LNCAP (cell line): ENCODE results near the gene BDH2.

ENCODE experiments used
- TF ChIP-seq, protein P1 (sequence below): fragments of 450-650 bp; IDR thresholded peaks from 2 replicates; pipeline ENCODE4 v1.5.1; 2017; ENCODE audit warnings: mild to moderate bottlenecking

The BDH2 gene

DNA sequence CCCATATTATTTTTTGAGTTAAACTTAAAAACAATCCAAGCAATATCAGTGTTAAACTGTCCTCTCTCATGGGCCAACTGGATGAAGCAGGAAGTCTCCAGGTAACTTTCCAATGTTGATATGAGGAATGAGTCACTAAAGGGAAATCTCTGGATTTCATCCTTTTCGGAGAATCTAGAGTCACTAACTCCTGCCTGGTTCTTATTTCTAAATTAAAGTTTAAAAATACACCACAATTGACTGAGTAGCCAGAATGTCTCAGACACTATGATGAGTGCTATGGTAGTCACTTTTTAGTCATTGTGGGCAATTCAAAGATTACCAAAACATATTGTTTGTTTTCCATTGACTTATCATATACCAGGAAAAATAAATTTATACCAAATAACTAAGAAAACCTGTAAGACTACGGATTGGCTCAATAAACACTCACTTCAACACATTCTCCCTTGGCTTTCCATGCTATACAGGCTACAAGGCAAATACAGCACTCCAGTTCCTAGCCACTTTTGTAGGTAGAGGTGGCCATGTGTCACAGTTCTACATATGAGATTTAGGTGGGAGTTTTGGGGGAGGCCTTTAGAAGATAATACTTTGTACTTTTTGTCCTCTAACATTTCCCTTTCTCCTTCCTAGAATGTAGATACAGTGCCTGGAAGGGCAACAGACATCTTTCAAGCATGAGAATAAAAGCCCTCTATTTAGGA is 31.6 kb downstream of the BDH2 start:
- TF ChIP-seq, protein P1, sequence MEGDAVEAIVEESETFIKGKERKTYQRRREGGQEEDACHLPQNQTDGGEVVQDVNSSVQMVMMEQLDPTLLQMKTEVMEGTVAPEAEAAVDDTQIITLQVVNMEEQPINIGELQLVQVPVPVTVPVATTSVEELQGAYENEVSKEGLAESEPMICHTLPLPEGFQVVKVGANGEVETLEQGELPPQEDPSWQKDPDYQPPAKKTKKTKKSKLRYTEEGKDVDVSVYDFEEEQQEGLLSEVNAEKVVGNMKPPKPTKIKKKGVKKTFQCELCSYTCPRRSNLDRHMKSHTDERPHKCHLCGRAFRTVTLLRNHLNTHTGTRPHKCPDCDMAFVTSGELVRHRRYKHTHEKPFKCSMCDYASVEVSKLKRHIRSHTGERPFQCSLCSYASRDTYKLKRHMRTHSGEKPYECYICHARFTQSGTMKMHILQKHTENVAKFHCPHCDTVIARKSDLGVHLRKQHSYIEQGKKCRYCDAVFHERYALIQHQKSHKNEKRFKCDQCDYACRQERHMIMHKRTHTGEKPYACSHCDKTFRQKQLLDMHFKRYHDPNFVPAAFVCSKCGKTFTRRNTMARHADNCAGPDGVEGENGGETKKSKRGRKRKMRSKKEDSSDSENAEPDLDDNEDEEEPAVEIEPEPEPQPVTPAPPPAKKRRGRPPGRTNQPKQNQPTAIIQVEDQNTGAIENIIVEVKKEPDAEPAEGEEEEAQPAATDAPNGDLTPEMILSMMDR, result no peak

GRCh38 chr4:103060453-103061148 is 39.0 kb downstream of the BDH2 start:
- TF ChIP-seq, protein P1, result no peak

- TF ChIP-seq, protein P1, result no peak
Measured at GRCh38 chr4:103054030-103054429, 45.6 kb downstream of the BDH2 start.

DNA sequence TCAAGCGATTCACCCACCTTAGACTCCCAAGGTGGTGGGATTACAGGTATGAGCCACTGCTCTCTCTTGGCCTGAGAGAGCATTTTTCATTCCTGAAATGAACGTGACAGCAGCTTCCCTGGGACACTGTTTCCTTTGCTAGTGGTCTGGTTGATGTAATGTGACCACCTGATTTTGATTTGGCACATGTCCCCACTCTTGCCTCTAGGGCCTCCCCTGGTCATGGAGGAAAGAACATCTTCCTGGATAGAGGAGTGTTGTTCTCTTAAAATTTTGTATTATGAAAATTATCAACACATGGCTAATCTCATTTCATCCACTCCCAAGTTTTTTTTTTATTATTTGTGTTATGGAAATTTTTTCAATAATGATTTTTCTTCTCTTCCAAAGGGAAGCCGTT is 46.9 kb downstream of the BDH2 start:
- TF ChIP-seq, protein P1, result no peak

DNA sequence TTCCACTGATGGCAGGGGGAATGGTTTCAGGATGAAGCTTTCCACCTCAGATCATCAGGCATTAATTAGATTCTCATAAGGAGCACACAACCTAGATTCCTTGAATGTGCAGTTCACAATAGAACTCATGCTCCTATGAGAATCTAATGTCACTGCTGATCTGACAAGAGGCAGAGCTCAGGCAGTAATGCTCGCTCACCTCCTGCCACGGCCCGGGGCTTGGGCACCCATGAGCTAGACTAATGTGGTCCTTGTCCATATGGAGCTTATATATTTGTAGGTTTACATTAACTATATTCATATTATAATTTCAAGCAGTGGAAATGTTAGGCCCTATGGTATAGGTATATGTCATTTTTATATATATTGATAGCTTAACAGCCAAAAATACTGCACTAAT is 47.5 kb downstream of the BDH2 start:
- TF ChIP-seq, protein P1, result no peak

DNA sequence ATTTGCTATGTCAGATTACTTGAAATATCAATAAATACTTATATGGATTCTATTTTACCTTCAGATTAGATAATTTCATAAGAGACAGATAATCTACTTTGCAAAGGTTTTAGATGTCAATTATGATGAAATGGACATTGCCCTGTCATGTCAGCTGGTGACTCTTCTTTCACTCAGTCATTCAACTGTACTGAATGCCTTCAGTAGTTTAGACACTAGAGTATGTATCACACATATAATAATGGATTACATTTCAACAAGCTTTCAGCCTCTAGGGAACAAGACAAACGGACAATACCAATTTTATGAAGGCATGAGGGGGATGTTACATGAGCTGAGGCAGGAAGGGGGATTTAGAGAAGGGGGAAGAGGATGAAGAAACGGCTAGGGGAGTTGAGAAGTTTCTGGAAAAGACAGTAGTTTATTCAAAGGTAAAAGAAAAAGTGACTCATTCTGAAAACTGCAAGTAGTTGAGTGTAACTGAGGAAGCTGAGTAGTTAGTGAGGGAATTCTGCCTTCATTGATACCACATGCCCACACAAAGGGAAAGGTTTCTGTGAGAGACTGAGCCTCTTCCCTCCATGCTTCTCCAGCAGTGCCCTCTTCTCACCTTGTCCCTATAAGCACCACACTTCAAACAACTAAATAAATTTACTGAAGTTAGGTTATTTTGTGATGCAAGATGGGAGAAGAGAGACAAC is 48.7 kb downstream of the BDH2 start:
- TF ChIP-seq, protein P1, result no peak

DNA sequence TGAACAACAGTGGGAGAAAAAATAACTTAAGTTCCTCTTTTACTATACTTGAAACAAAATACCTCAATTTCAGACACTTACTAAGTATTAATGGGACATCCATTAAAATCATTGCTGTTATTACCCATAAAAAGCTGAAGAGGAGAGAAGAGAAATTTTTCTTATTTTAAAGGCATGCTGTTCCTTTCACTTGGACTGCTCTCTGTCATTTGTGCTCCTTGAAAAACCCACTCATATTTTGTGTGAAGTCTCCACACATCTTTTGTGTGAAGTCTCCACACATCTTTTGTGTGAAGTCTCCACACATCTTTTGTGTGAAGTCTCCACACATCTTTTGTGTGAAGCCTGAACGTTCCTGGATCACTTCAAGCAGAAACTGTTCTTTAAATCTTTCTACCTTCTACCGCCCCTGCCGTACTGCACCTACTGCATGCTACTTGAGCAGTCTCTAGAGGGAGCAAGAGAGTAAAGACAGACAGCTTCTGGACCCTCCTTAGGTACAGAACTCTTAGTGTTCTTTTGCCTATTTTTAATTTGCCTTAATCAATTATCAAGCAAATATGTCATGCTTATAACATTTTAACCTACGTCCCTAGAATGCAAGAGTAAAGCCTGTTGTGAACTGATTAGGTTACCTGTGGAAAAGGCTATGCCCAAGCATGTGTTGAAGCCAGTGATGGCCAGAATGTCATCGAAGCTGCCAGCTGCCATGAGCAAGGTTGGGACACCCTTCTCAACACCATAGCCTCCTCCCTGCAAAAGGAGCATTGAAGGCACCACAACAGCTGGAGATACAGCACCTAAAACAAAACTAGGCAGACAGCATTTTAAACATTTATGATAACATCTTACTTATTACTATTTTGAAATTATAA is 53.0 kb downstream of the BDH2 start:
- TF ChIP-seq, protein P1, result peak; percentile 54
